ENCODE data around the gene ARSB.

ARSB gene

DNA sequence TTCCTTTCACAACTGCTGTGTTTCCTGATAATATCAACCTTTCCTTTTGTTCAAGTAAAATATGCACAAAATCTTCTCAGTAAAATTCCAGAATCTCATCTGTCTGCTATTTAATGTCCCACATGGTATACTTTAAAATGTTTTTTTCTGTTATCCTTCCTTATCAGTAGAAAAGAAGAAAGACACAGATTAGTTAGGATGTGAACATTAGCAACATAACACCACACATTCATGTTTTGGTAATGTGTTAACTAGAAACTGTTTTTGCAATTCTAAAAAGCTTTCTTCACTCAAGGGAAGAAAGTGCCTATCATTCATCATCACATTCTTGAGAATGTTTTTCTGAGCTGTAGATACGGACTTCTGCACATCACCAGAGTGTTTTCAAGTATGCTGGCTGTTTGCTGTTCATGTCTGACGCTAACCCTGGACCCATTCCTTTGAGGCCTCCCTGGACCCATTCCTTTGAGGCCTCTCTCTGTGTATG, 10.5 kb upstream of the ARSB start:
- Histone ChIP-seq H3K9me2 (replicated peaks; ENCODE audit: insufficient read depth, low read length) (no peaks in the 10 kb centered on the region), H3K4me1 (ENCODE audit: low read length) (no peaks in the 10 kb centered on the region), H3K27me3 (replicated peaks; ENCODE audit: insufficient read depth, low read length) (no peaks in the 10 kb centered on the region), H3K27ac (ENCODE audit: low read length) (no peak overlapping the region), H4K20me1 (ENCODE audit: insufficient read depth, low read length) (no peaks in the 10 kb centered on the region), H3K9ac (ENCODE audit: low read length) (no peak overlapping the region), H3K4me2 (ENCODE audit: low read depth, low read length) (no peak overlapping the region), H3K9me3 (replicated peaks; ENCODE audit: insufficient read depth, low read length) (no peaks in the 10 kb centered on the region), H3K79me2 (ENCODE audit: low read length) (no peaks in the 10 kb centered on the region), H3F3A (ENCODE audit: insufficient read depth, low read length) (no peaks in the 10 kb centered on the region), H3K36me3 (replicated peaks; ENCODE audit: insufficient read depth, low read length) (no peaks in the 10 kb centered on the region), H3K4me3 (ENCODE audit: low read length) (no peak overlapping the region), H2AFZ (ENCODE audit: low read length) (no peak overlapping the region)
- no peak for DNase-seq
- TF ChIP-seq, protein P1, sequence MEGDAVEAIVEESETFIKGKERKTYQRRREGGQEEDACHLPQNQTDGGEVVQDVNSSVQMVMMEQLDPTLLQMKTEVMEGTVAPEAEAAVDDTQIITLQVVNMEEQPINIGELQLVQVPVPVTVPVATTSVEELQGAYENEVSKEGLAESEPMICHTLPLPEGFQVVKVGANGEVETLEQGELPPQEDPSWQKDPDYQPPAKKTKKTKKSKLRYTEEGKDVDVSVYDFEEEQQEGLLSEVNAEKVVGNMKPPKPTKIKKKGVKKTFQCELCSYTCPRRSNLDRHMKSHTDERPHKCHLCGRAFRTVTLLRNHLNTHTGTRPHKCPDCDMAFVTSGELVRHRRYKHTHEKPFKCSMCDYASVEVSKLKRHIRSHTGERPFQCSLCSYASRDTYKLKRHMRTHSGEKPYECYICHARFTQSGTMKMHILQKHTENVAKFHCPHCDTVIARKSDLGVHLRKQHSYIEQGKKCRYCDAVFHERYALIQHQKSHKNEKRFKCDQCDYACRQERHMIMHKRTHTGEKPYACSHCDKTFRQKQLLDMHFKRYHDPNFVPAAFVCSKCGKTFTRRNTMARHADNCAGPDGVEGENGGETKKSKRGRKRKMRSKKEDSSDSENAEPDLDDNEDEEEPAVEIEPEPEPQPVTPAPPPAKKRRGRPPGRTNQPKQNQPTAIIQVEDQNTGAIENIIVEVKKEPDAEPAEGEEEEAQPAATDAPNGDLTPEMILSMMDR (IDR thresholded peaks at IDR 0.05; ENCODE audit: low read length) = no peak
- TF ChIP-seq EZH2 (optimal IDR thresholded peaks at IDR 0.05; ENCODE audit: low read depth, low read length) (no peak), EZH2phosphoT487 (IDR thresholded peaks at IDR 0.05; ENCODE audit: low read length) (no peak)

DNA sequence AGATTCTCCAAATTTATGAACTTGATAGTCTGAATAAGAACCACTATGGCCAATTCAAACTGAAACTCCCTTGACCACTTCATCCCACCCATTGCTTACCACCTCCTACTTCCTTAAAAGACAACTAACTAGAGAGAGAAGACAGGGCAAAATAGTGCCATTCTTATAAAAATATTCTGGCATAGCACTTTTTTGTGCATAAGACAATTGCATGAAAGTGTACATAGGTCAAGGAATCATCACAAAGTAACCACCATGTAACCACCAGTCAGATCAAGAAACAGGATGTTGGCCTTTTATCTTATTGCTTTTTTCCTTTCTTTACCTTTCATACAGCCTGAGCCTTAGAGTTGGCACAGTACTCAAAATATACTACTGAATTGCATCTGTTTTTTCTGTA, 8.1 kb upstream of the ARSB start:
- no peaks in the 10 kb centered on the region for H3K9me2 ChIP-seq (replicated peaks; ENCODE audit: insufficient read depth, low read length)
- H2AFZ ChIP-seq (ENCODE audit: low read length) = no peak overlapping the region
- H3K36me3 ChIP-seq (replicated peaks; ENCODE audit: insufficient read depth, low read length) = no peaks in the 10 kb centered on the region
- H3K27ac ChIP-seq (ENCODE audit: low read length) = no peak overlapping the region
- H3K27me3 ChIP-seq (replicated peaks; ENCODE audit: insufficient read depth, low read length) = no peaks in the 10 kb centered on the region
- no peaks in the 10 kb centered on the region for H3K4me1 ChIP-seq (ENCODE audit: low read length)
- DNase-seq = no peak
- H3K9ac ChIP-seq (ENCODE audit: low read length) = no peak overlapping the region
- no peaks in the 10 kb centered on the region for H4K20me1 ChIP-seq (ENCODE audit: insufficient read depth, low read length)
- TF ChIP-seq, protein P1 (IDR thresholded peaks at IDR 0.05; ENCODE audit: low read length) = no peak
- TF ChIP-seq EZH2phosphoT487 (IDR thresholded peaks at IDR 0.05; ENCODE audit: low read length) = no peak
- no peak for TF ChIP-seq EZH2 (optimal IDR thresholded peaks at IDR 0.05; ENCODE audit: low read depth, low read length)
- H3K4me2 ChIP-seq (ENCODE audit: low read depth, low read length) = no peak overlapping the region
- no peaks in the 10 kb centered on the region for H3F3A ChIP-seq (ENCODE audit: insufficient read depth, low read length)
- no peaks in the 10 kb centered on the region for H3K9me3 ChIP-seq (replicated peaks; ENCODE audit: insufficient read depth, low read length)
- H3K4me3 ChIP-seq (ENCODE audit: low read length) = no peak overlapping the region
- H3K79me2 ChIP-seq (ENCODE audit: low read length) = no peaks in the 10 kb centered on the region

DNA sequence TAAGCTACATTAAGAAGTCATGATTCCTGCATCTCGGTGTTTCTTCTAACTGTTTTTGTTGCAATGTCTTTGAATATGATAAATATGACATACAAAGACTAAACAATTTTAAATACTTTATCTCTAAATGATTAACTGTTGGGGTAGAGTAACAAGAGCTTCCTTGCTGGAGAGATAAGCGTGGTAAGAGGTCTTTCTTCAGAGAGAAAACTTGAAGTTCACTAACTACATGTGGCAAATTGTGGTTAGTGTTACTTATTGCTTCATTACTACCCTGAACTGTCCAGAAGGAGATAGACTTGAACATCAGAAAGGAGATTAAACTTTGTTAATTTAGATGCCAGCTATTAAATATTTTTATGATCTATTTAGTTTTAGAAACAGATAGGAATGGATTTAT, 7.0 kb upstream of the ARSB start:
- no peaks in the 10 kb centered on the region for H3F3A ChIP-seq (ENCODE audit: insufficient read depth, low read length)
- no peak for DNase-seq
- H3K79me2 ChIP-seq (ENCODE audit: low read length) = no peaks in the 10 kb centered on the region
- no peaks in the 10 kb centered on the region for H3K9me2 ChIP-seq (replicated peaks; ENCODE audit: insufficient read depth, low read length)
- no peaks in the 10 kb centered on the region for H3K27me3 ChIP-seq (replicated peaks; ENCODE audit: insufficient read depth, low read length)
- no peaks in the 10 kb centered on the region for H3K9me3 ChIP-seq (replicated peaks; ENCODE audit: insufficient read depth, low read length)
- no peak overlapping the region for H3K4me3 ChIP-seq (ENCODE audit: low read length)
- TF ChIP-seq, protein P1 (IDR thresholded peaks at IDR 0.05; ENCODE audit: low read length) = no peak
- TF ChIP-seq EZH2 (optimal IDR thresholded peaks at IDR 0.05; ENCODE audit: low read depth, low read length) = no peak
- no peak for TF ChIP-seq EZH2phosphoT487 (IDR thresholded peaks at IDR 0.05; ENCODE audit: low read length)
- no peak overlapping the region for H3K9ac ChIP-seq (ENCODE audit: low read length)
- no peaks in the 10 kb centered on the region for H4K20me1 ChIP-seq (ENCODE audit: insufficient read depth, low read length)
- H3K4me2 ChIP-seq (ENCODE audit: low read depth, low read length) = no peak overlapping the region
- H2AFZ ChIP-seq (ENCODE audit: low read length) = no peak overlapping the region
- H3K36me3 ChIP-seq (replicated peaks; ENCODE audit: insufficient read depth, low read length) = no peaks in the 10 kb centered on the region
- no peak overlapping the region for H3K27ac ChIP-seq (ENCODE audit: low read length)
- H3K4me1 ChIP-seq (ENCODE audit: low read length) = no peaks in the 10 kb centered on the region
